Keratinocyte (primary cell): ENCODE measurements around the gene GRM5. TPM values are rescaled to one million over a fixed set of nuclear protein-coding genes. Genes with fewer than 3 reads are reported as not detected.

Source experiments
- DNase-seq: peaks from one replicate; pipeline ENCODE4 v3.0.0-alpha.2; 2011; ENCODE audit warnings: low read depth, missing footprints, low spot score
- FAIRE-seq: peaks from 2 replicates; lab custom pipeline; 2011; peaks lifted over from hg19 to GRCh38; lab: Jason Lieb, UNC
- H2AFZ ChIP-seq: 2 replicates; pipeline ENCODE4 v1.6.0; 2012; ENCODE audit warnings: low read length, control low read depth, inconsistent platforms; ENCODE audit not compliant: control insufficient read depth
- H3K27ac ChIP-seq: 2 replicates; pipeline ENCODE4 v1.5.1; 2011; ENCODE audit warnings: low read length; ENCODE audit not compliant: control insufficient read depth, insufficient read depth
- H3K27me3 ChIP-seq: 3 replicates; pipeline ENCODE4 v1.6.0; 2011; ENCODE audit warnings: low read length; ENCODE audit not compliant: control insufficient read depth, insufficient read depth; ENCODE audit errors: extremely low read depth
- H3K36me3 ChIP-seq, 2 experiments: 2 replicates in 1 of 2; 3 replicates in 1 of 2; pipeline ENCODE4 v1.5.1; 2011; ENCODE audit warnings: low read length in 2 of 2, mild to moderate bottlenecking in 1 of 2; ENCODE audit not compliant: control insufficient read depth in 2 of 2, insufficient read depth in 2 of 2; ENCODE audit errors: extremely low read depth in 1 of 2
- H3K4me1 ChIP-seq: 3 replicates; pipeline ENCODE4 v1.5.1; 2011; ENCODE audit warnings: low read length; ENCODE audit not compliant: control insufficient read depth, insufficient read depth; ENCODE audit errors: extremely low read depth
- H3K4me2 ChIP-seq: 3 replicates; pipeline ENCODE4 v1.6.0; 2011; ENCODE audit warnings: low read depth, low read length; ENCODE audit not compliant: control insufficient read depth, insufficient read depth; ENCODE audit errors: extremely low read depth
- H3K4me3 ChIP-seq, 3 experiments: fragments of 200-600 bp in 1 of 3; sonication (generic) in 1 of 3; 2 replicates in 2 of 3; 3 replicates in 1 of 3; pipeline ENCODE4 v1.5.1; 2011 to 2016; ENCODE audit warnings: low read length in 3 of 3, mild to moderate bottlenecking in 3 of 3, control low read depth in 2 of 3, inconsistent platforms in 1 of 3, low read depth in 1 of 3, mixed read lengths in 1 of 3, mixed run types in 1 of 3, moderate library complexity in 1 of 3; ENCODE audit not compliant: control insufficient read depth in 2 of 3, insufficient read depth in 2 of 3; ENCODE audit errors: extremely low read depth in 1 of 3
- H3K79me2 ChIP-seq: 2 replicates; pipeline ENCODE4 v1.6.0; 2012; ENCODE audit warnings: low read length; ENCODE audit not compliant: control insufficient read depth, insufficient read depth
- H3K9ac ChIP-seq: 3 replicates; pipeline ENCODE4 v1.6.0; 2011; ENCODE audit warnings: low read length; ENCODE audit not compliant: control insufficient read depth, insufficient read depth; ENCODE audit errors: extremely low read depth
- H3K9me1 ChIP-seq: 3 replicates; pipeline ENCODE4 v1.6.0; 2011; ENCODE audit warnings: low read length; ENCODE audit not compliant: control insufficient read depth, insufficient read depth; ENCODE audit errors: extremely low read depth
- H3K9me3 ChIP-seq: 2 replicates; pipeline ENCODE4 v1.5.1; 2012; ENCODE audit warnings: low read depth, low read length; ENCODE audit not compliant: control insufficient read depth
- H4K20me1 ChIP-seq: 3 replicates; pipeline ENCODE4 v1.6.0; 2011; ENCODE audit warnings: low read length; ENCODE audit not compliant: control insufficient read depth, insufficient read depth; ENCODE audit errors: extremely low read depth
- CTCF ChIP-seq, 3 experiments: IDR thresholded peaks in 1 of 3; conservative IDR thresholded peaks in 1 of 3; optimal IDR thresholded peaks in 1 of 3; 2 replicates in 2 of 3; 3 replicates in 1 of 3; pipeline versions ENCODE3 to v1.5.1; 2011; ENCODE audit warnings: low read length in 3 of 3, mild to moderate bottlenecking in 3 of 3, moderate library complexity in 2 of 3, control low read depth in 1 of 3, inconsistent platforms in 1 of 3; ENCODE audit not compliant: insufficient read depth in 2 of 3; ENCODE audit errors: extremely low read depth in 1 of 3
- EZH2 ChIP-seq: IDR thresholded peaks from one replicate; pipeline ENCODE4 v1.6.1; 2012; ENCODE audit warnings: inconsistent platforms, mild to moderate bottlenecking, low read length, moderate library complexity
- dilution Hi-C: fragments of 300-500 bp; cut with MboI; formaldehyde crosslinking; loops from one replicate; pipeline ENCODE4 v1.7.0; 2020; ENCODE audit warnings: low sequenced_read_pairs; ENCODE audit not compliant: extremely low pct_ligation_motif_present
- polyA plus RNA-seq, 5 experiments: library from polyadenylated mRNA; depleted of rRNA in 3 of 5; stranded (reverse) in 3 of 5; stranded (forward) in 1 of 5; unstranded in 1 of 5; fragments of >200 nt; gene quantifications; 1 replicate in 1 of 5; 2 replicates in 3 of 5; 3 replicates in 1 of 5; pipeline versions ENCODE4 v1.2.1 to v1.2.3, GENCODE V29; 2011 to 2012; ENCODE audit warnings: missing spikeins in 2 of 5, low read depth in 1 of 5, low replicate concordance in 1 of 5

Gene GRM5
- polyA plus RNA-seq, 1 donor (not counting 4 experiments of a cell fraction or from before 2014, with no cell fraction given) = not detected

- no peaks in the 10 kb centered on the region for H3K9me1 ChIP-seq
- H2AFZ ChIP-seq = no peak overlapping the region
- H4K20me1 ChIP-seq = no peaks in the 10 kb centered on the region
- no peak overlapping the region for H3K27ac ChIP-seq
- no peaks in the 10 kb centered on the region for H3K36me3 ChIP-seq
- H3K4me1 ChIP-seq = peaks cover 23% of the 10 kb centered on the region
- TF ChIP-seq EZH2 = no peak
- TF ChIP-seq CTCF (optimal IDR thresholded peaks at IDR 0.05 in 1 of 3, IDR thresholded peaks at IDR 0.05 in 1 of 3, conservative IDR thresholded peaks at IDR 0.05 in 1 of 3; ENCODE audit: extremely low read depth in 1 of 3, insufficient read depth in 2 of 3, low read length in 3 of 3) = no peak
- H3K4me2 ChIP-seq = no peak overlapping the region
- DNase-seq = no peak
- no peak overlapping the region for H3K4me3 ChIP-seq
- FAIRE-seq = no peak
- no peaks in the 10 kb centered on the region for H3K9me3 ChIP-seq
- H3K27me3 ChIP-seq = no peaks in the 10 kb centered on the region
- no peak overlapping the region for H3K9ac ChIP-seq
- no peaks in the 10 kb centered on the region for H3K79me2 ChIP-seq
- dilution Hi-C loops = no loop called here
Observed at GRCh38 chr11:88521799-88522201, 544.0 kb downstream of the GRM5 start.

GRCh38 chr11:88521399-88521798 is 544.4 kb downstream of the GRM5 start:
- H3K36me3 ChIP-seq = no peaks in the 10 kb centered on the region
- no peak for DNase-seq
- H3K79me2 ChIP-seq = no peaks in the 10 kb centered on the region
- H4K20me1 ChIP-seq = no peaks in the 10 kb centered on the region
- no peak overlapping the region for H3K9ac ChIP-seq
- FAIRE-seq = no peak
- H3K4me3 ChIP-seq = no peak overlapping the region
- H3K4me1 ChIP-seq = peaks cover 23% of the 10 kb centered on the region
- no peak overlapping the region for H3K4me2 ChIP-seq
- no peak overlapping the region for H3K27ac ChIP-seq
- no peaks in the 10 kb centered on the region for H3K9me3 ChIP-seq
- dilution Hi-C loops = no loop called here
- no peak overlapping the region for H2AFZ ChIP-seq
- no peaks in the 10 kb centered on the region for H3K27me3 ChIP-seq
- no peak for TF ChIP-seq CTCF (optimal IDR thresholded peaks at IDR 0.05 in 1 of 3, IDR thresholded peaks at IDR 0.05 in 1 of 3, conservative IDR thresholded peaks at IDR 0.05 in 1 of 3; ENCODE audit: extremely low read depth in 1 of 3, insufficient read depth in 2 of 3, low read length in 3 of 3)
- no peak for TF ChIP-seq EZH2
- H3K9me1 ChIP-seq = no peaks in the 10 kb centered on the region
